ENCODE results near the gene CD2AP.

Gene CD2AP

DNA sequence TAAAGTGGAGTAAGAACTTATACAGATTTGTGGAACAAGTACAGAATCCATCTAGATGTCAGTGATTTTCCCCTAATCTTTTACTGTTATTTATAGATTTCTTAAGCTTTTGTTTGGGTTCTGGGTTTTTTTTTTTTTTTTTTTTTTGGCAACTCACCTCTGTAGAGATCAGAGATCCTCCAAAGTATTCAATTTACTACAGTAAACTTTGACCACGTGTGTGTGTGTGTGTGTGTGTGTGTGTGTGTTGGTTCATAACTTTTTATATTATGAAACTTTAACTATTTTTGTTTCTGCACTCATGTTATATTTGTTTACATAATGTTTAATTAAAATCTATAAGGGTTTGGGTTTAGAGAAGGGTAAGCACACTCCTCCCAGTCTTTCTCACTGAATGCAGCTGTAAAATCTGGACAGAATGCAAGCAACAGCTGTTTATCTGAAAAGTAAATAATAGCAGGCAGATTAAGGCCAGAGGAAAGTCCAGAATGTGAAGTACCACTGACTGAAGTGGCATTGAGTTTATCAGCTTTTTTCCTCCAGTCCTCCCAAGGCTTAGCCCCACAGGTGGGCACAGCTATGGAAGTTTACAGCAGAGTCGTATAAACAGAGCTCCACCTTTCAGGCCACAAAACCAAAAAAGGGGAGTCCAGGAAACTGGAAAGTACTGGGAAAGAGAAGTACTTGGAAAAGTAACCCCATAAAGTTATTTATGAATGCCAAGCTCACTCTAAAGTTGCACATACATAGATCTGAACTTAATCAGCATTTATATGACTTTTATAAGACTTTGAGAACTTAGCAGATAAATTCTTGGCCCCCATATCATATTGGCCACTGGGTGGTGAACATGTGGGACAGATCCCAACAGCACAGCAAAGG lies 43.0 kb upstream of the CD2AP start:
- TF ChIP-seq, protein P1, sequence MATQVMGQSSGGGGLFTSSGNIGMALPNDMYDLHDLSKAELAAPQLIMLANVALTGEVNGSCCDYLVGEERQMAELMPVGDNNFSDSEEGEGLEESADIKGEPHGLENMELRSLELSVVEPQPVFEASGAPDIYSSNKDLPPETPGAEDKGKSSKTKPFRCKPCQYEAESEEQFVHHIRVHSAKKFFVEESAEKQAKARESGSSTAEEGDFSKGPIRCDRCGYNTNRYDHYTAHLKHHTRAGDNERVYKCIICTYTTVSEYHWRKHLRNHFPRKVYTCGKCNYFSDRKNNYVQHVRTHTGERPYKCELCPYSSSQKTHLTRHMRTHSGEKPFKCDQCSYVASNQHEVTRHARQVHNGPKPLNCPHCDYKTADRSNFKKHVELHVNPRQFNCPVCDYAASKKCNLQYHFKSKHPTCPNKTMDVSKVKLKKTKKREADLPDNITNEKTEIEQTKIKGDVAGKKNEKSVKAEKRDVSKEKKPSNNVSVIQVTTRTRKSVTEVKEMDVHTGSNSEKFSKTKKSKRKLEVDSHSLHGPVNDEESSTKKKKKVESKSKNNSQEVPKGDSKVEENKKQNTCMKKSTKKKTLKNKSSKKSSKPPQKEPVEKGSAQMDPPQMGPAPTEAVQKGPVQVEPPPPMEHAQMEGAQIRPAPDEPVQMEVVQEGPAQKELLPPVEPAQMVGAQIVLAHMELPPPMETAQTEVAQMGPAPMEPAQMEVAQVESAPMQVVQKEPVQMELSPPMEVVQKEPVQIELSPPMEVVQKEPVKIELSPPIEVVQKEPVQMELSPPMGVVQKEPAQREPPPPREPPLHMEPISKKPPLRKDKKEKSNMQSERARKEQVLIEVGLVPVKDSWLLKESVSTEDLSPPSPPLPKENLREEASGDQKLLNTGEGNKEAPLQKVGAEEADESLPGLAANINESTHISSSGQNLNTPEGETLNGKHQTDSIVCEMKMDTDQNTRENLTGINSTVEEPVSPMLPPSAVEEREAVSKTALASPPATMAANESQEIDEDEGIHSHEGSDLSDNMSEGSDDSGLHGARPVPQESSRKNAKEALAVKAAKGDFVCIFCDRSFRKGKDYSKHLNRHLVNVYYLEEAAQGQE (IDR thresholded peaks at IDR 0.05; ENCODE audit: insufficient read depth in 1 of 2, low read depth in 2 of 2, low read length in 2 of 2): no peak
- TF ChIP-seq TAF1 (IDR thresholded peaks at IDR 0.05; ENCODE audit: borderline replicate concordance, insufficient read depth, low read length) (no peak), FOXP2 (optimal IDR thresholded peaks at IDR 0.05; ENCODE audit: borderline replicate concordance, extremely low read depth, extremely low read length, insufficient read depth) (no peak)

GRCh38 chr6:47435254-47435612 lies 42.4 kb upstream of the CD2AP start:
- no peak for TF ChIP-seq POLR2AphosphoS5 (IDR thresholded peaks at IDR 0.05; ENCODE audit: low read depth, low read length)
- TF ChIP-seq, protein P1 (IDR thresholded peaks at IDR 0.05; ENCODE audit: insufficient read depth in 1 of 2, low read depth in 2 of 2, low read length in 2 of 2): no peak
- TF ChIP-seq FOXP2 (optimal IDR thresholded peaks at IDR 0.05; ENCODE audit: borderline replicate concordance, extremely low read depth, extremely low read length, insufficient read depth): no peak
- no peak for TF ChIP-seq TAF1 (IDR thresholded peaks at IDR 0.05; ENCODE audit: borderline replicate concordance, insufficient read depth, low read length)
- TF ChIP-seq SIN3A (IDR thresholded peaks at IDR 0.05; ENCODE audit: borderline replicate concordance, insufficient read depth, low read length): no peak

DNA sequence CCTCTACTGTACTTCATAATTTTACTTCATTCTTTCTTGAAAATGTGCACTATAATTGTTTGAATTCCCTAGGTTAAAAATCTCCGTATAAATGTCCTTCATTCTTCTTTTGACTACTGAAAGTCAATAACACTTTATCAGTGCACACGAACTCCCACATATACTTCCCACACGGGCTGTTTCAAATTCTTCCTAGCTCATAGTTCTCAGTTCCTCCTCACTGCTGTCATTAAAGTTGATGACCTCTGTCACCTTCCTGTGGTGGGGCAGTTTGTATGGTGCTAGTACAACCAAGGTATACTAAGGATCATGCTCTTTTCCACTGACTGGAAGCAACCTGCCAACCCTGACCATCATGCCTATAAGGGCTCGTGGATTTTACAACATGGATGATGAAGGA lies 40.0 kb upstream of the CD2AP start:
- TF ChIP-seq TAF1 (IDR thresholded peaks at IDR 0.05; ENCODE audit: borderline replicate concordance, insufficient read depth, low read length) (no peak), POLR2AphosphoS5 (IDR thresholded peaks at IDR 0.05; ENCODE audit: low read depth, low read length) (no peak), FOXP2 (optimal IDR thresholded peaks at IDR 0.05; ENCODE audit: borderline replicate concordance, extremely low read depth, extremely low read length, insufficient read depth) (no peak), SIN3A (IDR thresholded peaks at IDR 0.05; ENCODE audit: borderline replicate concordance, insufficient read depth, low read length) (no peak)
- TF ChIP-seq, protein P1 (IDR thresholded peaks at IDR 0.05; ENCODE audit: insufficient read depth in 1 of 2, low read depth in 2 of 2, low read length in 2 of 2): no peak

GRCh38 chr6:47438481-47439347 lies 38.9 kb upstream of the CD2AP start:
- no peak for TF ChIP-seq FOXP2 (optimal IDR thresholded peaks at IDR 0.05; ENCODE audit: borderline replicate concordance, extremely low read depth, extremely low read length, insufficient read depth)
- no peak for TF ChIP-seq POLR2AphosphoS5 (IDR thresholded peaks at IDR 0.05; ENCODE audit: low read depth, low read length)
- TF ChIP-seq TAF1 (IDR thresholded peaks at IDR 0.05; ENCODE audit: borderline replicate concordance, insufficient read depth, low read length): no peak
- no peak for TF ChIP-seq SIN3A (IDR thresholded peaks at IDR 0.05; ENCODE audit: borderline replicate concordance, insufficient read depth, low read length)
- TF ChIP-seq, protein P1 (IDR thresholded peaks at IDR 0.05; ENCODE audit: insufficient read depth in 1 of 2, low read depth in 2 of 2, low read length in 2 of 2): no peak

Measured in PFSK-1 (cell line).